Neural crest cell (in vitro differentiated cells): Measurements from ENCODE around the gene SLC38A1. TPM values are rescaled to one million over a fixed set of nuclear protein-coding genes. Genes with fewer than 3 reads are reported as not detected.

ENCODE experiments used
- DNase-seq: peaks from one replicate; pipeline ENCODE4 v3.0.0; 2021; ENCODE audit warnings: low read depth, mixed read lengths, low spot score
- H3K27ac Mint-ChIP-seq: one replicate; pipeline ENCODE4 v1.8.0; 2021; ENCODE audit warnings: mild to moderate bottlenecking, mixed read lengths; ENCODE audit not compliant: unreplicated experiment
- H3K27me3 Mint-ChIP-seq: 2 replicates; pipeline ENCODE4 v1.8.0; 2021; ENCODE audit warnings: low read depth, mild to moderate bottlenecking, mixed read lengths
- H3K36me3 Mint-ChIP-seq: 2 replicates; pipeline ENCODE4 v1.8.0; 2021; ENCODE audit warnings: low read depth, mild to moderate bottlenecking, mixed read lengths
- H3K4me1 Mint-ChIP-seq: 2 replicates; pipeline ENCODE4 v1.8.0; 2021; ENCODE audit warnings: mixed read lengths
- H3K4me3 Mint-ChIP-seq: one replicate; pipeline ENCODE4 v1.8.0; 2021; ENCODE audit warnings: mild to moderate bottlenecking, mixed read lengths
- H3K9me3 Mint-ChIP-seq: 2 replicates; pipeline ENCODE4 v1.8.0; 2021; ENCODE audit warnings: mixed read lengths
- total RNA-seq: library from RNA; stranded (reverse); gene quantifications from 2 replicates; pipeline ENCODE4 v1.2.1, GENCODE V29; 2021
- TF ChIP-seq, protein P1 (sequence below): fragments of 200-600 bp; sonication (generic); conservative IDR thresholded peaks from 2 replicates; pipeline ENCODE4 v1.5.0; 2021; ENCODE audit warnings: antibody characterized with exemption, mild to moderate bottlenecking

The SLC38A1 gene
- total RNA-seq, 1 donor from 2014 or later: 129 TPM

DNA sequence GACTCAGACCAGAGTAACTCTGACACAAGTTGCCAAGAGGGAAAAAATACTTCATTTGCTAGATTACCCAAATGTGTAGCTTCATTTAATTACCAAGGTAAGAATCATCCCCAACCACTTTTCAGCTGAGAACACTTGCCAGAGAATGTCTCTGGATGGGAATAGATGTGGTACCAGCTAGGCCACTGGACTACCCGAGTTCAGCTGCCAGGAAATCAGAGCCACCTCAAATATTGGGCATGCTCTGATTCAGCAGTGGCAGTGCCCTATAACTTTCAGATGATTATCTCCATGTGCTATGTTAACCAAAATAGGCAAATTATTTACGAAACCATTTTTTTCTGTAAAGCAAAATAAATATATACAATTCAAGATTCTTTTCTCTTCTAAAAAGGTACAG, 80.7 kb downstream of the SLC38A1 start:
- Mint-ChIP-seq H3K36me3 (peaks cover 55% of the 10 kb centered on the region), H3K9me3 (peaks cover 16% of the 10 kb centered on the region), H3K4me1 (no peaks in the 10 kb centered on the region), H3K27ac (no peak overlapping the region), H3K4me3 (no peak overlapping the region), H3K27me3 (no peaks in the 10 kb centered on the region)
- DNase-seq: no peak
- TF ChIP-seq, protein P1, sequence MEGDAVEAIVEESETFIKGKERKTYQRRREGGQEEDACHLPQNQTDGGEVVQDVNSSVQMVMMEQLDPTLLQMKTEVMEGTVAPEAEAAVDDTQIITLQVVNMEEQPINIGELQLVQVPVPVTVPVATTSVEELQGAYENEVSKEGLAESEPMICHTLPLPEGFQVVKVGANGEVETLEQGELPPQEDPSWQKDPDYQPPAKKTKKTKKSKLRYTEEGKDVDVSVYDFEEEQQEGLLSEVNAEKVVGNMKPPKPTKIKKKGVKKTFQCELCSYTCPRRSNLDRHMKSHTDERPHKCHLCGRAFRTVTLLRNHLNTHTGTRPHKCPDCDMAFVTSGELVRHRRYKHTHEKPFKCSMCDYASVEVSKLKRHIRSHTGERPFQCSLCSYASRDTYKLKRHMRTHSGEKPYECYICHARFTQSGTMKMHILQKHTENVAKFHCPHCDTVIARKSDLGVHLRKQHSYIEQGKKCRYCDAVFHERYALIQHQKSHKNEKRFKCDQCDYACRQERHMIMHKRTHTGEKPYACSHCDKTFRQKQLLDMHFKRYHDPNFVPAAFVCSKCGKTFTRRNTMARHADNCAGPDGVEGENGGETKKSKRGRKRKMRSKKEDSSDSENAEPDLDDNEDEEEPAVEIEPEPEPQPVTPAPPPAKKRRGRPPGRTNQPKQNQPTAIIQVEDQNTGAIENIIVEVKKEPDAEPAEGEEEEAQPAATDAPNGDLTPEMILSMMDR: no peak

DNA sequence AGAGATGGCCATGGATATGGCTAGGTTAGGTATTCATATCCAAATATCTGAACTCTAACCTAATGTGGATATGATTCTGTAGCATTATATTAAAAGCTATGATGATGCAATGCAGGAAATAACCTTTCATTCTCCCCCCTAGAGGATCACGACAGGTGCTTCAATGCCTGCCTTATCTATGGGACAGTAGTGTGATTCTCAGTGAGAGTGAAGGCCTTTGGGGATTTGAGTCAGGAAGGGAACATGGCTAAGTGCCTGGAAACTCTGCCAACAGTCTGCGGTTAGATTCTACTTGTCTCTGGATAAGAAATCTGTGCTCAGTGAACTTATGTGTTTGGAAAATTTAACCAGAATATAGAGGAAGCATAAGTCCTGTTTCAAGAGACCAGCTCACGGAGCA, 81.8 kb downstream of the SLC38A1 start:
- no peak for DNase-seq
- TF ChIP-seq, protein P1: no peak
- H3K4me3 Mint-ChIP-seq: no peak overlapping the region
- H3K4me1 Mint-ChIP-seq: no peaks in the 10 kb centered on the region
- H3K36me3 Mint-ChIP-seq: peaks cover 49% of the 10 kb centered on the region
- H3K9me3 Mint-ChIP-seq: peaks cover 10% of the 10 kb centered on the region
- no peaks in the 10 kb centered on the region for H3K27me3 Mint-ChIP-seq
- no peak overlapping the region for H3K27ac Mint-ChIP-seq

- Mint-ChIP-seq H3K36me3 (peaks cover 47% of the 10 kb centered on the region), H3K4me1 (no peaks in the 10 kb centered on the region), H3K9me3 (peaks cover 5% of the 10 kb centered on the region), H3K4me3 (no peak overlapping the region), H3K27ac (no peak overlapping the region), H3K27me3 (no peaks in the 10 kb centered on the region)
- TF ChIP-seq, protein P1: no peak
- DNase-seq: no peak
Observed at GRCh38 chr12:46186088-46186487, 82.8 kb downstream of the SLC38A1 start.

DNA sequence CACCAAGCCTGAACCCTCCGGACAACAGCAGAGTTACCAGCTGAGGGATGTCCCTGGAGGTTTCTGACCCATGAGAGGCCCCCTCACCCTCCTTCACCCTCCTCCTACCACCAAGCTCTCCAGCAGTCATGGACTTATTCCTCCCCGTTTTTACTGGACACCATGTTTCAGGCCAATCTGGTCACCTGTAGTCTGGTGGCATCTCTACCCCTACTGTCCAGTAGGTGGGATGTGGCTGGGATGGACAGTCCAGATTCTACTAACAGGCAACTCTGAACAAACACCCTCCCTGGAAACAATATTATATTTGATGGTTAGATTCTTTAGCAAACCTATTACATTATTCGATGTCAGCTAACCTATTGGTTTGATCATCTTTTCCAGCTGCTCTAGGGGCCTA, 83.2 kb downstream of the SLC38A1 start:
- Mint-ChIP-seq H3K27me3 (no peaks in the 10 kb centered on the region), H3K27ac (peak overlapping the region; percentile 27), H3K4me3 (no peak overlapping the region), H3K4me1 (no peaks in the 10 kb centered on the region), H3K9me3 (peaks cover 2% of the 10 kb centered on the region), H3K36me3 (peaks cover 43% of the 10 kb centered on the region)
- DNase-seq: no peak
- TF ChIP-seq, protein P1: no peak

DNA sequence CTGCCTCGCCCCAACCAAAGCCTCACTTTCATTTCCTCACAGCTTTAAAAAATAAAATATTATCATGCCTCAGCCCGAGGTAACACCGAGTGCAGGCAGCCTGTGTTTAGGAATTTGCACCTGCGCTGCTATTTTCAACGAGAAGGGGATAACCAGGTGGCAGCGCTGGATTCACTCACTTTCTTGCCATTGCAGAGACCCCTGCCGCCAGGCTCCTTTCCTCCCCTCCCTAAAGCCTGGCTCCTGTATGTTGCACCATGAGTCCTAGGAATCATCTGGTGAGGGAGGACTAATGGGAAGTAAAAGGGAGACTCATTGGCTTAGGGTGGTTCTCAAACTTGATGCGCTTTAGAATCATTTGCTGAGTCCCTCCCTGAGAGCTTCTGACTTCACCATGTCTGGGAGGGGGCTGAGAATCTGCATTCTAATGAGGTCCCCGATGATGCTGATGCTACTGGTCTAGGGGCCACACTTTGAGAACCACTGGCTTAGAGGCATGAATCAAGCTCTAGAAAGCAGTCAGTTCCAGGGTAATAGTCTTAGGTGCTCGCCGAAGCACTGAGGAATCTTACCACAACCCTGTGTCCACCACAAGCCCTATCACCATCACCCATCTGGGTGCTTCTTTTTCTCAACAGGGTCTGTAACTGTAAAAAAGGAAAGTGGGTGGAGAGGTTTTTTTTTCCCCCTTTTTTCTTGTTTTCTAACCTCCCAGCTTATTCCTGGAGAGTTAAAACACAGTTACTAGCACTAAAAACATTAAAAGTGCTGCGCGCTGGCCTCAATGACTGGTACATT, 83.8 kb downstream of the SLC38A1 start:
- no peak for DNase-seq
- Mint-ChIP-seq H3K4me3 (no peak overlapping the region), H3K27ac (no peak overlapping the region), H3K9me3 (peaks cover 2% of the 10 kb centered on the region), H3K36me3 (peaks cover 36% of the 10 kb centered on the region), H3K27me3 (no peaks in the 10 kb centered on the region), H3K4me1 (no peaks in the 10 kb centered on the region)
- TF ChIP-seq, protein P1: no peak
